ENCODE measurements around the gene WNT11.

The WNT11 gene

GRCh38 chr11:76153571-76153923, 52.8 kb downstream of the WNT11 start:
- DNase-seq (ENCODE audit: low read depth): no peak

DNA sequence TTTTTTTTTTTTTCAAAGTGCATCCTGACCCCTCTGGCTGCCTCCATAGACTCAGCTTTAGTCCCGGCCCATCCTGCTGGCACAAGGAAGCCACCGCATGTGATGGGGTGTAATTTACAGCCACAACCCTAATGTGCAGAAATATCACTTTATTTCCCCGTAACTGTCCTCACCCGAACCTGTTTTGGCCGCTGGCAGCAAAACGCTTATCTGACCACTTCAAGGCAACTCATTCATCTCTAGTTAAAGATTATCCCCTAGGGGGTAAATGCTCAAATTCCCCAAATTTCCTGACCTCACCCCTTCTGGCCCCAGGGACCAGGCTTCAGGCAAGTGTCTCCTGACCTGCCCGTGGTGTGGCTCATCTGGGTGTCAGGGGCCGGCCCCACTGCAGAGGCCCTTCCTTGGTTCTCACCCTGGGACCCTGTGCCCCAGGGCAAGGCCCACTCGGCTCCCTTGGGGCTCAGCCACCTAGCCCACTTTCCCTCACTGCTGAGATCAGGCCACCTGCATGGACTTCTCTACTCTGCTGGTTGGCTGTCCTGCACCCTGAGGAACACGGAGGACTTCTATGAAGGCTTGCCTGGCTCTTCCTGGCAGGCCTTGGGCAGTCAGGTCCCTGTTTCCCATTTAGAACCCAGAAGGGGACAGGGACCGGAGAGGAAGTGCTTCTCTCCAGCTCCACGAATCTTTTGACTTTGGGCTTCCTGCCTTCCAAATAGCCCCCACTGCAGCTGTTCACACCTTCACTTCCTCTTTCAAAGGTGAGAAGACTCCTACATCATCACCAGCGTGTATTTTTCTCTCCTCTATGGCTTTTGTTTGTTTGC, 53.3 kb downstream of the WNT11 start:
- DNase-seq (ENCODE audit: low read depth): no peak

- DNase-seq (ENCODE audit: low read depth): peak; percentile 73
These were observed 54.1 kb downstream of the WNT11 start for GRCh38 chr11:76152086-76152681.

DNA sequence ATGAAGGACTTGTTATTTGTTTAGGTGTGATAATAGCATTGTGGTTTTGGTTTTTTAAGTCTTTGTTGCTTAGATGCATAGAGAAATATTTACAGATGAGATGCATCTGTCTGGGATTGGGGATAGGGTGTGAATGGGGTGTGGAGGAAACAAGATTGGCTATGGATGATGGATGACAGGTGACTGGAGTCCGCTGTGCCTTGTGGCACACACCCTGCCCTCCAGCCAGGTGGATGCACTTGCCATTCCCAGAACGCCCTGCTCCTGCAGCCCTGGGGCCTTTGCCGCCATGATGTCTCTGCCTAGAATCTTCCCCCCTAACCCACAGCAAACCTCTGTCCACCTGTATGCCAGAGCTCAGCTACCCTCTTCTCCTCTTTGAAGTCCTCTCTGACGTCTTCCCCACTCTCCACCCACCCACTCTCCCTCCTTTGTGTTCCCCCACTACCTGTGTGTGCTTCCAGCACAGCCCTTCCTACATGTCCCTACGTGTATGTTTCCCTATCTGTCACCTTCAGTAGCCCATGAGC, 54.7 kb downstream of the WNT11 start:
- DNase-seq (ENCODE audit: low read depth): no peak

DNA sequence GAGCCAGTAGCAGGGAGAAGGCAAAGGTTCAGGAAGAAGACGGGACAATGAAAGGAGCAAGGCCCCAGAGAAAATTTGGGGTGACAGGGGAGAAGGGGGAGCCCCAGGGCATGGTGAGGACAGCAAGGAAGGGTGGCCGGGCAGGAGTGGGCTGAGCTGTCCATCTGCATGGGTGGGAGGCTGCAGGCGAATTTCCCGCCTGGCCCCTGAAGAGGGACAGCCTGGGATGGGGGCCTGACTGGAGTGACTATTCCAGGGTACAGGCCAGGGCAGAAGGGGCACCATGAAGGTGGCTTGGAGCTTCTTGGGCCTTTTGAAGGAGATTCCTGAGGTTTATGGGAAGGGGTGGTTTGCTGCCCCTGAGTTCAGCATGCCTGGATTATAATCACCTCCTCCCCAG, 56.2 kb downstream of the WNT11 start:
- DNase-seq (ENCODE audit: low read depth): no peak

DNA sequence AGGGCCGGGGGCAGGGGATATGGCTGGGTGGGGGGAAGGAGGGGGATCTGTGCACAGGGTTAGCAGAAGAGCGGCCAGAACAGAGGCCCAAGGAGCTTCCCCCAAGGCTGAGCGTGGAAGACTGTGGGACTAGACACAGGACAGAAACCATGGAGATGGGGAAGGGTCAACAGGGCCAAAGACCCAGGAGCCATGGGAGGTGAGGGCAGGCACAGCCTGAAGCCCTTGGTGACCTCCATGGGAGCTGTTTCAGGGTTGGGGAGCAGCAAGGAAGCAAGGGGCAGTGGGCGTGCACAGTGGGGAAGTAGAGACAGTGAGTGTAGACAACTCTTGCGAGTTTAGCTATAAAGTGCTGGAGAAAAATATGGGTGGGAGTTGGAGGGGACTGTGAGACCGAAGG, 56.6 kb downstream of the WNT11 start:
- DNase-seq (ENCODE audit: low read depth): no peak

- DNase-seq (ENCODE audit: low read depth): no peak
These were observed 57.2 kb downstream of the WNT11 start for GRCh38 chr11:76148941-76149613.

DNA sequence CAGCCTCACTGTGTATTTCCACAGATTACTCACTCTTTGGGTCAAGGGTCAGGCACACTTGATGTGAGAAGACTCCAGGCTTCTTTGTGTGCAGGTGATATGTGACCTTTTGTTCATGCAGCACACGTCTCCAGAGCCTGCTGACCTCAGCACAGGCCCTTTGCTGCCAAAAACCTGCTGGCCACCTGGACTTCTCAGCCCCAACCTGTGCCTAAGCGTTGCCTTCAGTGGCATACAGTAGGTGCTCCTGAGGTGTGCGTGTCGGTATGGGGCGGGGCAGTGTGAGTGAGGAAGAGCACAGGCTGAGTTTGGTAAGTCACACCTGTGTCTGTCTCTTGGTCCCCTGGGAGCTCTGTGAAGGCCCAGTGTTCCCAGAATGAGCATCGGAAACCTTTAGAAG, 58.1 kb downstream of the WNT11 start:
- no peak for DNase-seq (ENCODE audit: low read depth)

- no peak for DNase-seq (ENCODE audit: low read depth)
These were observed 59.1 kb downstream of the WNT11 start for GRCh38 chr11:76147106-76147740.

DNA sequence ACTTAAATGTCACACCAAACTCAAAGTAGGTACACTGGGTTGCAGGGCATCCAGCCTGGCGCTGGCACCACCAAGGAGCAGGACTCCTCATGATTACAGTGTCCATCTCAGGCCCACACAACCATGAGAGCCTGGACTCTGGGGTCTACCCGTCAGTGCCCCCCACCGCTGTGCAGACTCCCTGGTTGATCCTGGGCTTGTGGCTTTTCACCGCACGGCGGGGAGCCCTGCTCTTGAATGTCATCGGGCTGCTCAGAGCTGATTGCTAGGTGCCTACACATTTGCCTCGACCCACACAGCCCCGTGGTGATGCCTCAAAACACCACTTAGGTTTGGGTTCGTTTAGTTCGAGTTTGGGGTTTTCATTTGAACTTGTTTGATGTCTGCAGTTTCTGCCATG, 63.0 kb downstream of the WNT11 start:
- no peak for DNase-seq (ENCODE audit: low read depth)

DNA sequence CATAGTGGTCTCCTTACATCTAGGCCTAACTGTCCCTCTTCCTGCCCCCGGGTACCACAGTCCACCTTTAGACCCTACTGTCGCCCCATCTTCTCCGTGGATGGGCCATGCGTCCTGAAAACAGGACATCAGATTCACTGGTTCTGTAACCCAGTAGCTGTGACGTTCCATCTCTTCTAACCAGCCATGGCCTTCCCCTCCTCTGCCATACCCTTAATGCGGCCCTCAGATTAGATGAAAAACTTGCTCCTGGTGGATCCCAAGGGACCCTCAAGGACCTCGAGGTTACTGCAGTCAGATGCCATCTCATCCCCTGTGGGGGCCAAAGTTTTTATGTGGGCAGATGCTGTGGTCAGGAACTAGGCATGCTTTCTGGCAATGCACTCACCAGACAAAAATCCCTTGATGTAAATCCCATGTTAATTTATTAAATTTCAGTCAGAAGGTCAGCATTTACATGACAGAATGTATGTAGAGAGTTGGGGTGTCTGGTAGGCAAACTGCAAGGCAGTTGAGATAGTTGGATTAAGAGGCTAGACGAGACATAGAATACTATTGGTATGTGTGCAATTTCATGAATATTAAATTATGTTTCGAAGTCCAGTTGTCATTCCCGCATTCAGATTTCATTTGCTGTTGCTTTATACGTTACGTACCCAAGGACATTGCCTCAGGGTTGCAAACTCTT, 64.3 kb downstream of the WNT11 start:
- no peak for DNase-seq (ENCODE audit: low read depth)

DNA sequence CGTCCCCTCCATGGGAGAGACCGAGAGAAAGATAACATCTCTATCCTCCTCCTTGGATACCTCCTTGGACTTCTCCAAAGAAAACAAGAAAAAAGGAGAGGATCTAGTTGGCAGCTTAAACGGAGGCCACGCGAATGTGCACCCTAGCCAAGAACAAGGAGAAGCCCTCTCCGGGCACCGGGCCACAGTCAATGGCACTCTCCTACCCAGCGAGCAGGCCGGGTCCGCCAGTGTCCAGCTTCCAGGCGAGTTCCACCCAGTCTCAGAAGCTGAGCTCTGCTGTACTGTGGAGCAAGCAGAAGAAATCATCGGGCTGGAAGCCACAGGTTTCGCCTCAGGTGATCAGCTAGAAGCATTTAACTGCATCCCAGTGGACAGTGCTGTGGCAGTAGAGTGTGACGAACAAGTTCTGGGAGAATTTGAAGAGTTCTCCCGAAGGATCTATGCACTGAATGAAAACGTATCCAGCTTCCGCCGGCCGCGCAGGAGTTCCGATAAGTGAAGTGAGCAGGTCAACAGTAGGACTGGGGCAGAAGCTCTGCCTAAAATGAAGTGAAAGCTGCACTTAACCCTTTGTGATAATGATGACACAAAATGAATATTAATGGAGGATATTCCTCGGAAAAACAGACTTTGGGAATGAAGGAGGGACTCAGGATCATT, 65.3 kb downstream of the WNT11 start:
- no peak for DNase-seq (ENCODE audit: low read depth)

- DNase-seq (ENCODE audit: low read depth): no peak
These were observed 67.0 kb downstream of the WNT11 start for GRCh38 chr11:76139314-76139713.

Data from stimulated activated CD8-positive, alpha-beta memory T cell treated with anti-CD3 and anti-CD28 coated beads, Interleukin-12 subunit alpha, Interleukin-12 subunit beta, amount 100 ng/mL, for 1 hour (primary cell).